Lower leg skin (tissue), 3 donors: ENCODE data around the gene TCF7L2.

Experiments
- POLR2A ChIP-seq, 2 donors: fragments of 450-650 bp; IDR thresholded peaks; one replicate each; pipeline ENCODE4 v1.6.1; 2016 to 2017; ENCODE audit warnings: antibody characterized with exemption in 2 of 2, mild to moderate bottlenecking in 1 of 2, moderate library complexity in 1 of 2
- TF ChIP-seq, protein P1 (sequence below), 3 donors: fragments of 450-650 bp; IDR thresholded peaks; one replicate each; pipeline ENCODE4 v1.5.1; 2016; ENCODE audit warnings: antibody characterized with exemption in 3 of 3, mild to moderate bottlenecking in 3 of 3, moderate library complexity in 2 of 3

DNA sequence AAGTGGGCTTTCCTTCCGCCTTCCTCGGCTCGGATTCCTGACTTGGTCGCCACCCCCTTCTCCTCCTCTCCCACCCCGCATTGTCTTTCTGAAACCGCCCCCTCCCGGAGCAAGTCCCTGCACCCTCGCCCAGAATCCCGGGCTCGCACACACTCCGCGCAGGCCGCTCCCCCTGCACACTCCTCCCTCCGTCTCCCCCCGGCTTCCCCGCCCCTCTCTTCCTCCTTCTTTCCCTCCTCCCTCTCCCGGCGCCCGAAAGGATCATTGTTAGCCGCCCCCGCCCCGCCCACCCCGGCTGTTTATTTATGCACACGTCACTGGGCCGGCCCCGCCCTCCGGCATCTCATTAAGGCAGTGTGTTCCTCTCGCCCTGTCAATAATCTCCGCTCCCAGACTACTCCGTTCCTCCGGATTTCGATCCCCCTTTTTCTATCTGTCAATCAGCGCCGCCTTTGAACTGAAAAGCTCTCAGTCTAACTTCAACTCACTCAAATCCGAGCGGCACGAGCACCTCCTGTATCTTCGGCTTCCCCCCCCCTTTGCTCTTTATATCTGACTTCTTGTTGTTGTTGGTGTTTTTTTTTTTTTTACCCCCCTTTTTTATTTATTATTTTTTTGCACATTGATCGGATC, at the start of gene TCF7L2:
- TF ChIP-seq, protein P1, sequence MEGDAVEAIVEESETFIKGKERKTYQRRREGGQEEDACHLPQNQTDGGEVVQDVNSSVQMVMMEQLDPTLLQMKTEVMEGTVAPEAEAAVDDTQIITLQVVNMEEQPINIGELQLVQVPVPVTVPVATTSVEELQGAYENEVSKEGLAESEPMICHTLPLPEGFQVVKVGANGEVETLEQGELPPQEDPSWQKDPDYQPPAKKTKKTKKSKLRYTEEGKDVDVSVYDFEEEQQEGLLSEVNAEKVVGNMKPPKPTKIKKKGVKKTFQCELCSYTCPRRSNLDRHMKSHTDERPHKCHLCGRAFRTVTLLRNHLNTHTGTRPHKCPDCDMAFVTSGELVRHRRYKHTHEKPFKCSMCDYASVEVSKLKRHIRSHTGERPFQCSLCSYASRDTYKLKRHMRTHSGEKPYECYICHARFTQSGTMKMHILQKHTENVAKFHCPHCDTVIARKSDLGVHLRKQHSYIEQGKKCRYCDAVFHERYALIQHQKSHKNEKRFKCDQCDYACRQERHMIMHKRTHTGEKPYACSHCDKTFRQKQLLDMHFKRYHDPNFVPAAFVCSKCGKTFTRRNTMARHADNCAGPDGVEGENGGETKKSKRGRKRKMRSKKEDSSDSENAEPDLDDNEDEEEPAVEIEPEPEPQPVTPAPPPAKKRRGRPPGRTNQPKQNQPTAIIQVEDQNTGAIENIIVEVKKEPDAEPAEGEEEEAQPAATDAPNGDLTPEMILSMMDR (IDR thresholded peaks at IDR 0.05), result no peak
- TF ChIP-seq POLR2A (IDR thresholded peaks at IDR 0.05), result no peak
